Hepatocyte (in vitro differentiated cells): ENCODE results near the gene FGF12. TPM values are rescaled to one million over a fixed set of nuclear protein-coding genes. Genes with fewer than 3 reads are reported as not detected.
A peak's percentile ranks its signal among the peaks of the same experiment; 100 is the strongest.

Experiments
- DNase-seq: peaks from one replicate; pipeline ENCODE4 v3.0.0-alpha.2; 2016; ENCODE audit warnings: low spot score
- H2AFZ ChIP-seq: fragments of 200-600 bp; sonication (generic); 2 replicates; pipeline ENCODE4 v1.6.0; 2016; ENCODE audit warnings: antibody characterized with exemption, mild to moderate bottlenecking
- H3K27ac ChIP-seq: fragments of 200-600 bp; sonication (generic); 2 replicates; pipeline ENCODE4 v1.5.1; 2016; ENCODE audit warnings: mild to moderate bottlenecking
- H3K27me3 ChIP-seq: fragments of 200-600 bp; sonication (generic); 2 replicates; pipeline ENCODE4 v1.6.1; 2016
- H3K36me3 ChIP-seq: fragments of 200-600 bp; sonication (generic); replicated peaks from 2 replicates; pipeline ENCODE4 v1.5.1; 2016; ENCODE audit warnings: low read depth; ENCODE audit not compliant: insufficient read depth
- H3K4me1 ChIP-seq: fragments of 200-600 bp; sonication (generic); 2 replicates; pipeline ENCODE4 v1.5.1; 2016; ENCODE audit warnings: mild to moderate bottlenecking, moderate library complexity; ENCODE audit not compliant: insufficient read depth
- H3K4me2 ChIP-seq: fragments of 200-600 bp; sonication (generic); 2 replicates; pipeline ENCODE4 v1.6.0; 2016
- H3K4me3 ChIP-seq: fragments of 200-600 bp; sonication (generic); 2 replicates; pipeline ENCODE4 v1.5.1; 2016; ENCODE audit warnings: mild to moderate bottlenecking
- H3K79me2 ChIP-seq: fragments of 200-600 bp; sonication (generic); 2 replicates; pipeline ENCODE4 v1.6.0; 2017; ENCODE audit warnings: mild to moderate bottlenecking
- H3K9me2 ChIP-seq: fragments of 200-600 bp; sonication (generic); replicated peaks from 2 replicates; pipeline ENCODE4 v1.6.0; 2017; ENCODE audit warnings: mild to moderate bottlenecking; ENCODE audit not compliant: insufficient read depth
- H3K9me3 ChIP-seq: fragments of 200-600 bp; sonication (generic); 2 replicates; pipeline ENCODE4 v1.5.1; 2016; ENCODE audit warnings: low read depth, mild to moderate bottlenecking
- H4K20me1 ChIP-seq: fragments of 200-600 bp; sonication (generic); 2 replicates; pipeline ENCODE4 v1.6.0; 2016; ENCODE audit warnings: mild to moderate bottlenecking; ENCODE audit not compliant: insufficient read depth, poor library complexity, severe bottlenecking
- EZH2 ChIP-seq: fragments of 200-600 bp; sonication (generic); IDR thresholded peaks from 2 replicates; pipeline ENCODE4 v1.6.1; 2016; ENCODE audit warnings: antibody characterized with exemption, mild to moderate bottlenecking, borderline replicate concordance
- EZH2phosphoT487 ChIP-seq: fragments of 200-600 bp; sonication (generic); IDR thresholded peaks from one replicate; pipeline ENCODE4 v1.6.1; 2018; ENCODE audit warnings: antibody characterized with exemption, mild to moderate bottlenecking, low read depth, moderate library complexity; ENCODE audit not compliant: unreplicated experiment, severe bottlenecking
- WGBS: methylation state at CpG from one replicate; pipeline ENCODE4 v1.1.6; 2016; ENCODE audit warnings: low lambda C conversion rate; ENCODE audit errors: missing lambda C conversion rate; 5-methylcytosine and 5-hydroxymethylcytosine counted together
- polyA plus RNA-seq: library from polyadenylated mRNA; unstranded; fragments of >200 nt; fragmentation: Nextera tagmentation; extraction: Ambion mirVana; gene quantifications from 2 replicates; pipeline ENCODE4 v1.2.1, GENCODE V29; 2016
- total RNA-seq: library from RNA; depleted of rRNA; stranded (reverse); fragments of >200 nt; gene quantifications from 2 replicates; pipeline ENCODE4 v1.2.3, GENCODE V29; 2014
- TF ChIP-seq, protein P1 (sequence below): fragments of 200-600 bp; sonication (generic); IDR thresholded peaks from 2 replicates; pipeline ENCODE4 v1.5.1; 2016; ENCODE audit warnings: antibody characterized with exemption, mild to moderate bottlenecking; ENCODE audit not compliant: poor library complexity

The FGF12 gene
- total and polyA plus RNA-seq, 2 experiments from 2014 or later, result 2.1 TPM

DNA sequence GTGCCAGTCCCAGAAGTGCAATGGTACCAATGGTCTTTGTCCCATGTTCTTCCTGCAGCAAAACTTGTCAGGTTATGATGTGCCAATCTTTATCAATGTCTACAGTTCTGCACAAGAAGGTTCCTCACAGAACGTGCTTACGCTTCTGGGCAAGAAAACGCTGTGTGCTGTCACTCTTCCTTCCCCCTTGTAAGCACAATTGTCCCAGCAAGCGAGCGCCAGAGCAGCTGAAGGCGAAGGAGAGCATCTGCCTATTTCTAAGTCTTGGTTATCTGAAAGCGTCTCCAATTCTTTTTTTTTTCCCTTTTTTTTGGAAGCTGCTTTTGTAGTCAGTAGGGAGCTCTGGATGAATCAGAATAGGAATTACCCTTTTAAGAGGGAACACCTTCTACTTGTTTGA lies 514.4 kb downstream of the FGF12 start:
- Histone ChIP-seq H3K4me3 (no peak overlapping the region), H3K4me2 (no peak overlapping the region), H3K9me3 (no peaks in the 10 kb centered on the region), H3K4me1 (no peaks in the 10 kb centered on the region), H3K9me2 (no peaks in the 10 kb centered on the region), H4K20me1 (no peaks in the 10 kb centered on the region), H2AFZ (no peak overlapping the region), H3K27me3 (no peaks in the 10 kb centered on the region), H3K36me3 (no peaks in the 10 kb centered on the region), H3K79me2 (no peaks in the 10 kb centered on the region), H3K27ac (no peak overlapping the region)
- no peak for TF ChIP-seq EZH2
- TF ChIP-seq, protein P1, sequence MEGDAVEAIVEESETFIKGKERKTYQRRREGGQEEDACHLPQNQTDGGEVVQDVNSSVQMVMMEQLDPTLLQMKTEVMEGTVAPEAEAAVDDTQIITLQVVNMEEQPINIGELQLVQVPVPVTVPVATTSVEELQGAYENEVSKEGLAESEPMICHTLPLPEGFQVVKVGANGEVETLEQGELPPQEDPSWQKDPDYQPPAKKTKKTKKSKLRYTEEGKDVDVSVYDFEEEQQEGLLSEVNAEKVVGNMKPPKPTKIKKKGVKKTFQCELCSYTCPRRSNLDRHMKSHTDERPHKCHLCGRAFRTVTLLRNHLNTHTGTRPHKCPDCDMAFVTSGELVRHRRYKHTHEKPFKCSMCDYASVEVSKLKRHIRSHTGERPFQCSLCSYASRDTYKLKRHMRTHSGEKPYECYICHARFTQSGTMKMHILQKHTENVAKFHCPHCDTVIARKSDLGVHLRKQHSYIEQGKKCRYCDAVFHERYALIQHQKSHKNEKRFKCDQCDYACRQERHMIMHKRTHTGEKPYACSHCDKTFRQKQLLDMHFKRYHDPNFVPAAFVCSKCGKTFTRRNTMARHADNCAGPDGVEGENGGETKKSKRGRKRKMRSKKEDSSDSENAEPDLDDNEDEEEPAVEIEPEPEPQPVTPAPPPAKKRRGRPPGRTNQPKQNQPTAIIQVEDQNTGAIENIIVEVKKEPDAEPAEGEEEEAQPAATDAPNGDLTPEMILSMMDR, result no peak
- no peak for DNase-seq
- WGBS, result 93% methylated on average over 7 of the region's 7 CpGs

DNA sequence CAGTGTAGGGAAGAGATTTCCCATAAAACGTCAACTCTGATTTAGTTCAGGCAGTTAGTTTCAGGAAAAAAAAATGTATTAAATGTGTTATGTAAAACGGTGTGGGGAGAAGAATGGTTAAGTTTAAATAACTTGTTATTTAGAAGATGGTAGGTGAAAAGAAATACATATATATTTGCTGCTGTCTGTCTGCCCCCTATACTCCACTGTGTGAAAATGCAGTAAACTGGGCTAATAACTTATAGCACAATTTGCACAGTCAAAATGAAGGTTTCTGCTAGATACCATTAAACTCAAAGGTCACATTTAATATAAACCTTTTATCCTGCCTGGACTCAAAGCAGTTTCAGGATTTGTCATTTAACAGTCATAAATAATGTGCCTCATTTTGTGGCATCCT lies 515.0 kb downstream of the FGF12 start:
- Histone ChIP-seq H2AFZ (no peak overlapping the region), H4K20me1 (no peaks in the 10 kb centered on the region), H3K9me2 (no peaks in the 10 kb centered on the region), H3K9me3 (no peaks in the 10 kb centered on the region), H3K36me3 (no peaks in the 10 kb centered on the region), H3K4me1 (no peaks in the 10 kb centered on the region), H3K27ac (no peak overlapping the region), H3K4me3 (no peak overlapping the region), H3K79me2 (no peaks in the 10 kb centered on the region), H3K4me2 (no peak overlapping the region), H3K27me3 (no peaks in the 10 kb centered on the region)
- no peak for DNase-seq
- TF ChIP-seq, protein P1, result peak; percentile 26
- no peak for TF ChIP-seq EZH2
- WGBS, result 70% methylated on average over 2 of the region's 2 CpGs

DNA sequence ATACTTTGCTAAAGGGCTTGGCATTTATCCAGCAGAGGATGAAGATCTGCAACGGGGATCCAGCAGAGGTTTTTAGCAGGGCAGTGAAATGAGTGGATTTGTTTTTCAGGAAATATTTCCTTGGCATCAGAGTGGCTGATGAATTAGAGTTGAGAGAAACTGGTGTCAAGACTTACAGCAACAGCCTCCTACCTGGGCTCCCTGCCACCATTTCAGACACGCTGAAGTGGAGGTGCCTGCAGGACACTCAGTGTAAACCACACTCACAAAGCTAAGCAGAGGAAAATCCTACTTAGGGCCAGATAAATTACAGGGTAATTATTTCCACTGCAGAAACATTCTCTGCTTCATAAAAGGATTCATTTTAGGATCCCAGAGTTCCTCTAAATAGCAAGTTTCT lies 519.7 kb downstream of the FGF12 start:
- no peaks in the 10 kb centered on the region for H4K20me1 ChIP-seq
- no peak overlapping the region for H2AFZ ChIP-seq
- no peaks in the 10 kb centered on the region for H3K36me3 ChIP-seq
- H3K9me2 ChIP-seq, result no peaks in the 10 kb centered on the region
- no peaks in the 10 kb centered on the region for H3K9me3 ChIP-seq
- H3K4me2 ChIP-seq, result no peak overlapping the region
- no peak overlapping the region for H3K27ac ChIP-seq
- no peak for DNase-seq
- H3K4me1 ChIP-seq, result no peaks in the 10 kb centered on the region
- no peaks in the 10 kb centered on the region for H3K27me3 ChIP-seq
- no peak overlapping the region for H3K4me3 ChIP-seq
- TF ChIP-seq EZH2 (no peak), EZH2phosphoT487 (no peak)
- TF ChIP-seq, protein P1, result no peak
- WGBS, result 64% methylated on average over 2 of the region's 2 CpGs
- no peaks in the 10 kb centered on the region for H3K79me2 ChIP-seq

DNA sequence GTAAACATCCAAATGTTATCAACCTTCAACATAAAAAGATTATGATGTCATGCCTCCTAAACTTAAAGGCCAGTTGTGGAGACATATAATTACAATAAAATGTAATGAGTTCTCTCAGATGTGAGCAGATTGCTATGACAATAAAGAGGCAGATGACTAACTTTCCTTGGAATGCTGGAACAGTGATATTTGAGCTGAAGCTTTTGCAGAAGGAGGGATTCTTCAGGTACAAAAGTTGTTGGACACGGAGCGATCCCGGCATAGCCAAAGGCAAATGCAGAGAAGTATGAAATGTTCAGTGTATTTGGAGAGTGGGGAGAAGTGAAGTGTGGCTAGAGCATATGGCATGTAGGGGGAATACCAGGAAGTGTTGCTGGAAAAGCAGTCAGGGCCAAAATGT lies 520.1 kb downstream of the FGF12 start:
- TF ChIP-seq, protein P1, result no peak
- TF ChIP-seq EZH2phosphoT487 (no peak), EZH2 (no peak)
- H3K27ac ChIP-seq, result no peak overlapping the region
- DNase-seq, result no peak
- H3K4me1 ChIP-seq, result no peaks in the 10 kb centered on the region
- H3K4me3 ChIP-seq, result no peak overlapping the region
- H3K27me3 ChIP-seq, result no peaks in the 10 kb centered on the region
- H3K9me3 ChIP-seq, result no peaks in the 10 kb centered on the region
- H3K79me2 ChIP-seq, result no peaks in the 10 kb centered on the region
- H3K36me3 ChIP-seq, result no peaks in the 10 kb centered on the region
- H4K20me1 ChIP-seq, result no peaks in the 10 kb centered on the region
- no peaks in the 10 kb centered on the region for H3K9me2 ChIP-seq
- WGBS, result 94% methylated on average over 3 of the region's 3 CpGs
- no peak overlapping the region for H2AFZ ChIP-seq
- no peak overlapping the region for H3K4me2 ChIP-seq
